HFF-Myc (cell line): ENCODE data around the gene RAB27B.
A peak's percentile ranks its signal among the peaks of the same experiment; 100 is the strongest.

ENCODE experiments used
- DNase-seq: peaks from one replicate; pipeline ENCODE4 v3.0.0-alpha.2; 2011; ENCODE audit warnings: low read depth; ENCODE audit errors: extremely low read depth
- H3K4me3 ChIP-seq: replicated peaks from 2 replicates; pipeline ENCODE4 v1.5.1; 2011; ENCODE audit warnings: low read depth, mild to moderate bottlenecking, control low read depth, low read length
- TF ChIP-seq, protein P1 (sequence below): IDR thresholded peaks from 2 replicates; pipeline ENCODE4 v1.5.1; 2012; ENCODE audit warnings: mild to moderate bottlenecking, low read depth, low read length, control low read depth; ENCODE audit errors: missing control alignments

Gene RAB27B

DNA sequence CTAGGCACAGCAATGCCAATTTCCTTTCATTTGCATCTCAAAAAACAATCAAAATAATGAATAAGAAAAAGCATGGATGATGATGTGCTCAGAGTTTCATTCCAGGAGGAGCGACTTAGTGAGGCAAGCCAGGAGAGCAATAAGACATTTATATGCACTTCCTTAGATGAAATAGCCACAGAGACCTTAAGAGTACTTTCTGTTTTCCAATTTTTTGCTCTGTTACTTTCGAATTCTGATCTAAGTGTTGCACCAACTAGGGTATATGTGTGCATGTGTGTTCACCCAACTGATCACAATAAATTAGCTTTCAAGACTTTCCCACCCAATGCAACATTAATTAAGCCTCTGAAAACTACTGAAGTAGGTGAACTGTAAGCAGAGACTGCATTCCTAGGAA lies 709 bp downstream of the RAB27B start:
- TF ChIP-seq, protein P1, sequence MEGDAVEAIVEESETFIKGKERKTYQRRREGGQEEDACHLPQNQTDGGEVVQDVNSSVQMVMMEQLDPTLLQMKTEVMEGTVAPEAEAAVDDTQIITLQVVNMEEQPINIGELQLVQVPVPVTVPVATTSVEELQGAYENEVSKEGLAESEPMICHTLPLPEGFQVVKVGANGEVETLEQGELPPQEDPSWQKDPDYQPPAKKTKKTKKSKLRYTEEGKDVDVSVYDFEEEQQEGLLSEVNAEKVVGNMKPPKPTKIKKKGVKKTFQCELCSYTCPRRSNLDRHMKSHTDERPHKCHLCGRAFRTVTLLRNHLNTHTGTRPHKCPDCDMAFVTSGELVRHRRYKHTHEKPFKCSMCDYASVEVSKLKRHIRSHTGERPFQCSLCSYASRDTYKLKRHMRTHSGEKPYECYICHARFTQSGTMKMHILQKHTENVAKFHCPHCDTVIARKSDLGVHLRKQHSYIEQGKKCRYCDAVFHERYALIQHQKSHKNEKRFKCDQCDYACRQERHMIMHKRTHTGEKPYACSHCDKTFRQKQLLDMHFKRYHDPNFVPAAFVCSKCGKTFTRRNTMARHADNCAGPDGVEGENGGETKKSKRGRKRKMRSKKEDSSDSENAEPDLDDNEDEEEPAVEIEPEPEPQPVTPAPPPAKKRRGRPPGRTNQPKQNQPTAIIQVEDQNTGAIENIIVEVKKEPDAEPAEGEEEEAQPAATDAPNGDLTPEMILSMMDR: no peak
- DNase-seq: no peak
- H3K4me3 ChIP-seq: peak overlapping the region; percentile 54

DNA sequence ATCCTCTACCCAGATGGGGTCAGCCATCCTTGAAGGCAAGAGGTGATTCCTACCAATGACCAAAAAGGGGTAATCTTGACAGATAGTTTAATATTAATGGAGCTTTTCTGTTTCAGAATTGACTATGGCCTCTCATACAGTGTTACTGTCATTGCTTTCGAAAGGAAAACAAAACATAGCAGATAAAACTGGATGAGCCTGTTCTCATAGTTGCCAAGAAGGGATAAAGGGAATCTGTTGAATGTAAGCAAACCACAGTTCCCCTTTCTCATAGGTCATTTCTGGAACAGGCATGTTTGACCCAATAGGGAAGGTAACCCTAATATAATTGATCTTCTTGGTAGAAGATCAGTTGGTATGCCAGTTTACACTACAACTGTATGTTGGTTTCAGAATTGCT lies 1.6 kb downstream of the RAB27B start:
- no peak overlapping the region for H3K4me3 ChIP-seq
- TF ChIP-seq, protein P1: no peak
- no peak for DNase-seq

DNA sequence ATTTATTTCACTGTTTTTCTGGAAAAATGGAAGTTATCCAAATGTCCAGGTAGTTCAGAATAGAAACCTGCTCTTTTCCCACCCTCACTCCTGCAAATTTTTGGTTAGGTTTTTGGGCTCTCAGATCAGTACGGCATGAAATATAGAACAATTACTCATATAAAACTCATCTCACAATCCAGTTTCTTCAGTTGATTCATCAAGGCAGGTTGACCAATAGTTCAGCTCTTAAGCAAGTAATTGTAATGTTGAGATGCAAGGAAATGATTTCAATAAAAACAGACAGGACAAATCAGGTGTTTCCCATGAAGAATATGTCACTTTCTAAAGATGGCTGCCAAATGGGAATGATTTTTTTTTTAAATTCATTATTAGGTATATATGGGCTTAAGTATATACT lies 2.0 kb downstream of the RAB27B start:
- TF ChIP-seq, protein P1: no peak
- H3K4me3 ChIP-seq: no peak overlapping the region
- no peak for DNase-seq

DNA sequence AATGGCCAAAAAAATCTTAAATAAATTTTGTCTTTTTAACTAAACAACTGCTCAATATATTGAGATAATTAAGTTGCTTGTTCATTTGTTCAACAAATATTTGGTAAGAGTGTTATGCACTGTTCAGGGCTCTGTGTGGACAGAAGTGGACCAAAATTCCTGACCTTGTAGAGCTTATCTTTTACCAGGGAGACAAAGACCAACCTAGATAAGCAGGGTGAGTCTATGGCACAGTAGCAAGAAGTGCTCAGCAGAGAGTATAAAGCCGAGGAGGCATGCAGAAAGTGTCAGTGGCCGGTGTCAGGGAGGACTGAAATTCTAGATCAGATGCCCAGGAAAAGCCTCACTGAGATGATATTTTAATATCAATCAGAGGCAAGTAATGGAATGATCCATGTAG lies 2.6 kb downstream of the RAB27B start:
- DNase-seq: no peak
- no peak overlapping the region for H3K4me3 ChIP-seq
- TF ChIP-seq, protein P1: no peak

DNA sequence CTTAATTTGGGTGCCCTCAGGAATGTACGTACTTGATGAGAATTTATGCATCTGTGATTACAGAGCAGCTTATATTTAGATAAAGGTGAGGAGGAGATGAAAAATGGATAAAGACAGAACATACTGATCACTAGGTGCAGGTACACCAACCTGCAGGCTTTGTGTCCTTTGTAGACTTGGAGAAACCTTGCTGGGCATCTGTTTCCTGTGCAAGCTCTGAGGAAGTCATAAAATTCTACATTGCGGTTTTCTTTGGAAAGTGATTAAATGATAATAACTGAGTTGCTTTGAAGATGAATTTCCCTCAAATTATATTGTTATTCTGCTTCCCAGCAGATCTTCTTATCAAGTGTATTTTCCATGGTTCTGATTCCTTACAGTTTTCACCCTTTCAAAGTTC lies 7.7 kb downstream of the RAB27B start:
- no peak overlapping the region for H3K4me3 ChIP-seq
- TF ChIP-seq, protein P1: no peak
- DNase-seq: no peak

DNA sequence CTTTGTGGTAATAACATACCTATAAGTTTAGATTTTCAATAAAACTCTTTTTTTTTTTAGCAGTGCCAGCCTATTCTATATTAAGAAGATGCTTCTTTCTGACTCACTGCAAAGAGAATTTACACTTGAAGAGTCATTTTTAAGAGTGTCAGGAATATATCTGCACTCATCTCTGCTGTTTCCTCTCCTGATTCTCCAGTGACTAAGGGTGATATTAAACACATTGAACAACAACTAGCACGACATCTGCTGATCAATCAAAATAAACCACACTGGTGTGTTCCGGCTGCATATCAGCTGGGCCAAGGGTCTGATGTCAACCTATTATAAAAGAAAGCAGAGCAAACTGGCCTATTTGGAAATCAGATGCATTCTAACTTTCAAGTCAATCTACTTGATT lies 15.0 kb downstream of the RAB27B start:
- H3K4me3 ChIP-seq: no peak overlapping the region
- TF ChIP-seq, protein P1: no peak
- DNase-seq: no peak

DNA sequence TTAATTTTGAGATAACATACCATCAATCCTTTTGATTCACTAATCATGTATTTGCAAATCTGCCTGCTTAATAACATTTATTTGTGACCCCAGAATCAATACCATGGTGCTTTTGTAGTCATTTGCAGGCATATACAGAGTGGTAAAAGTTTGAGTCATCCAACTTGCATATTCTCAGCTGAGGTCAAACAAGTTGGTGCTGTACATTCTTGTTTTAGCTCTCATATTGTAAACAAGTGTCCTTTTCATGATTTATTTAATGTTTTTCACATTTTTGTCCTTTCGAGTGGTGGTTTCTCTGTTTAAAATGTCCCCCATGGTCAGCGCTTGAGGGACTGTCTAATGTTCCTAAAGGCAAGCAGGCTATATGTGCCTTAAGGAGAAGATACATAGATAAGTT lies 17.5 kb downstream of the RAB27B start:
- no peak for DNase-seq
- H3K4me3 ChIP-seq: no peak overlapping the region
- TF ChIP-seq, protein P1: no peak
